Neutrophil (primary cell): ENCODE data around the gene ZNF223.

Experiments used
- H3K27ac ChIP-seq: fragments of 200-600 bp; sonication (generic); 2 replicates; pipeline ENCODE4 v1.5.1; 2016; ENCODE audit warnings: mild to moderate bottlenecking, moderate library complexity
- H3K27me3 ChIP-seq: fragments of 200-600 bp; sonication (generic); 2 replicates; pipeline ENCODE4 v1.6.0; 2016; ENCODE audit warnings: mild to moderate bottlenecking
- H3K36me3 ChIP-seq: fragments of 200-600 bp; sonication (generic); 2 replicates; pipeline ENCODE4 v1.5.1; 2017
- H3K4me1 ChIP-seq, 2 experiments: fragments of 200-600 bp in 1 of 2; sonication (generic) in 1 of 2; 1 replicate in 1 of 2; 2 replicates in 1 of 2; pipeline versions ENCODE4 v1.5.1 to v1.6.1; 2013 to 2016; ENCODE audit warnings: low read depth in 1 of 2, low read length in 1 of 2, mild to moderate bottlenecking in 1 of 2, moderate library complexity in 1 of 2; ENCODE audit not compliant: control insufficient read depth in 1 of 2, insufficient read depth in 1 of 2
- H3K4me3 ChIP-seq, 2 experiments: fragments of 200-600 bp in 1 of 2; sonication (generic) in 1 of 2; 1 replicate in 1 of 2; 2 replicates in 1 of 2; pipeline ENCODE4 v1.5.1; 2013 to 2016; ENCODE audit warnings: low read depth in 1 of 2, low read length in 1 of 2, mild to moderate bottlenecking in 1 of 2, moderate library complexity in 1 of 2
- H3K9me3 ChIP-seq: fragments of 200-600 bp; sonication (generic); 2 replicates; pipeline ENCODE4 v1.5.1; 2016
- CTCF ChIP-seq: fragments of 200-600 bp; sonication (generic); IDR thresholded peaks from 2 replicates; pipeline ENCODE4 v1.5.1; 2016; ENCODE audit warnings: antibody characterized with exemption

ZNF223 gene

GRCh38 chr19:44055870-44056269, 4.0 kb downstream of the ZNF223 start:
- TF ChIP-seq CTCF, result no peak
- peaks cover 16 to 17% of the 10 kb centered on the region in 2 experiments for H3K4me1 ChIP-seq
- no peak overlapping the region for H3K4me3 ChIP-seq
- peaks cover 5% of the 10 kb centered on the region for H3K36me3 ChIP-seq
- H3K9me3 ChIP-seq, result peaks cover 4% of the 10 kb centered on the region
- H3K27me3 ChIP-seq, result peaks cover 2% of the 10 kb centered on the region
- H3K27ac ChIP-seq, result no peak overlapping the region

- no peaks in the 10 kb centered on the region for H3K4me1 ChIP-seq
- no peaks in the 10 kb centered on the region for H3K27me3 ChIP-seq
- TF ChIP-seq CTCF, result no peak
- H3K36me3 ChIP-seq, result peaks cover 21% of the 10 kb centered on the region
- H3K9me3 ChIP-seq, result peaks cover 4% of the 10 kb centered on the region
- no peak overlapping the region for H3K27ac ChIP-seq
- no peak overlapping the region for H3K4me3 ChIP-seq
Observed at GRCh38 chr19:44059229-44059628, 7.4 kb downstream of the ZNF223 start.

GRCh38 chr19:44061038-44061437, 9.2 kb downstream of the ZNF223 start:
- H3K27ac ChIP-seq, result no peak overlapping the region
- no peaks in the 10 kb centered on the region for H3K4me1 ChIP-seq
- no peaks in the 10 kb centered on the region for H3K27me3 ChIP-seq
- H3K4me3 ChIP-seq, result no peak overlapping the region
- H3K36me3 ChIP-seq, result peaks cover 21% of the 10 kb centered on the region
- TF ChIP-seq CTCF, result no peak
- peaks cover 6% of the 10 kb centered on the region for H3K9me3 ChIP-seq

- H3K9me3 ChIP-seq, result peaks cover 21% of the 10 kb centered on the region
- H3K36me3 ChIP-seq, result peaks cover 12% of the 10 kb centered on the region
- no peak overlapping the region for H3K27ac ChIP-seq
- no peak for TF ChIP-seq CTCF
- H3K27me3 ChIP-seq, result no peaks in the 10 kb centered on the region
- peaks cover under 1 to 1% of the 10 kb centered on the region in 2 experiments for H3K4me1 ChIP-seq
- H3K4me3 ChIP-seq, result no peak overlapping the region
Observed at GRCh38 chr19:44066305-44066704, 14.5 kb downstream of the ZNF223 start.

- Histone ChIP-seq H3K36me3 (no peaks in the 10 kb centered on the region), H3K27me3 (no peaks in the 10 kb centered on the region), H3K9me3 (peaks cover 21% of the 10 kb centered on the region), H3K27ac (no peak overlapping the region), H3K4me1 (peaks cover 12 to 15% of the 10 kb centered on the region in 2 experiments), H3K4me3 (no peak overlapping the region)
- TF ChIP-seq CTCF, result no peak
Observed at GRCh38 chr19:44069415-44069814, 17.6 kb downstream of the ZNF223 start.
